Breast epithelium (tissue), 3 donors: Measurements from ENCODE around the gene PRKAB2.

ENCODE experiments used
- POLR2A ChIP-seq: fragments of 450-650 bp; IDR thresholded peaks from one replicate; pipeline ENCODE4 v1.6.1; 2016; ENCODE audit warnings: antibody characterized with exemption, mild to moderate bottlenecking, moderate library complexity
- POLR2AphosphoS5 ChIP-seq, 3 donors: sonication (generic); formaldehyde crosslinking; IDR thresholded peaks; one replicate each; pipeline ENCODE4 v1.6.1; 2017; ENCODE audit warnings: antibody characterized with exemption in 3 of 3
- TF ChIP-seq, protein P1 (sequence below), 3 donors: fragments of 450-650 bp; IDR thresholded peaks; one replicate each; pipeline ENCODE4 v1.5.1; 2016 to 2017; ENCODE audit warnings: antibody characterized with exemption in 3 of 3, mild to moderate bottlenecking in 3 of 3, moderate library complexity in 3 of 3

- TF ChIP-seq POLR2A (no peak), POLR2AphosphoS5 (IDR thresholded peaks at IDR 0.05) (no peak)
- TF ChIP-seq, protein P1, sequence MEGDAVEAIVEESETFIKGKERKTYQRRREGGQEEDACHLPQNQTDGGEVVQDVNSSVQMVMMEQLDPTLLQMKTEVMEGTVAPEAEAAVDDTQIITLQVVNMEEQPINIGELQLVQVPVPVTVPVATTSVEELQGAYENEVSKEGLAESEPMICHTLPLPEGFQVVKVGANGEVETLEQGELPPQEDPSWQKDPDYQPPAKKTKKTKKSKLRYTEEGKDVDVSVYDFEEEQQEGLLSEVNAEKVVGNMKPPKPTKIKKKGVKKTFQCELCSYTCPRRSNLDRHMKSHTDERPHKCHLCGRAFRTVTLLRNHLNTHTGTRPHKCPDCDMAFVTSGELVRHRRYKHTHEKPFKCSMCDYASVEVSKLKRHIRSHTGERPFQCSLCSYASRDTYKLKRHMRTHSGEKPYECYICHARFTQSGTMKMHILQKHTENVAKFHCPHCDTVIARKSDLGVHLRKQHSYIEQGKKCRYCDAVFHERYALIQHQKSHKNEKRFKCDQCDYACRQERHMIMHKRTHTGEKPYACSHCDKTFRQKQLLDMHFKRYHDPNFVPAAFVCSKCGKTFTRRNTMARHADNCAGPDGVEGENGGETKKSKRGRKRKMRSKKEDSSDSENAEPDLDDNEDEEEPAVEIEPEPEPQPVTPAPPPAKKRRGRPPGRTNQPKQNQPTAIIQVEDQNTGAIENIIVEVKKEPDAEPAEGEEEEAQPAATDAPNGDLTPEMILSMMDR (IDR thresholded peaks at IDR 0.05) = no peak
These were observed 15.6 kb downstream of the PRKAB2 start for GRCh38 chr1:147156642-147157041.
